HG03039 (cell line): ENCODE measurements around the gene EBF3.

Experiments
- ATAC-seq: cut with Tn5 transposase; IDR thresholded peaks from one replicate; pipeline ENCODE4 v1.9.1; 2021; ENCODE audit warnings: mild to moderate bottlenecking, moderate library complexity; ENCODE audit not compliant: unreplicated experiment

Gene EBF3

GRCh38 chr10:129945526-129945925 lies 18.5 kb downstream of the EBF3 start:
- ATAC-seq = no peak

DNA sequence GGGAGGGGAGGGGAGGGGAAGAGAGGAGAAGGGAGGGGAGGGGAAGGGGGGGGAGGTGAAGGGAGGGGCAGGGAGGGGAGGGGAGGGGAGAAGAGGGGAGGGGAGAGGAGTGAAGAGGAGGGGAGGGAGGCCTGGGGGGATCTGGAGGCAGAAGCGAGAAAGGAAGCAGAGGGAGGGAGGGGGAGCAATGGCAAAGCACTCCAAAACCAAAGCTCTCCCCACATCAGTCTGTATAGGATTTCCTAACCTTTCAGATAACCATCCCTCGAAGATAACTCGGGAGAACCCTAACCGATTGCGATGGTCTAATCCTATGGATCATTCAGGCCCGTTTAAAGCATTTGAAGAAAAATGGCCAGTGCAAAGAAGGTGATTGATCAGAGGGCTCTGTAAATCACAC lies 19.0 kb downstream of the EBF3 start:
- ATAC-seq = no peak

- no peak for ATAC-seq
These were observed 19.6 kb downstream of the EBF3 start for GRCh38 chr10:129944456-129944855.

GRCh38 chr10:129942936-129943715 lies 20.9 kb downstream of the EBF3 start:
- ATAC-seq = no peak

- ATAC-seq = no peak
These were observed 21.7 kb downstream of the EBF3 start for GRCh38 chr10:129942391-129942790.

GRCh38 chr10:129942019-129942277 lies 22.1 kb downstream of the EBF3 start:
- no peak for ATAC-seq

- no peak for ATAC-seq
These were observed 22.7 kb downstream of the EBF3 start for GRCh38 chr10:129941199-129942018.

DNA sequence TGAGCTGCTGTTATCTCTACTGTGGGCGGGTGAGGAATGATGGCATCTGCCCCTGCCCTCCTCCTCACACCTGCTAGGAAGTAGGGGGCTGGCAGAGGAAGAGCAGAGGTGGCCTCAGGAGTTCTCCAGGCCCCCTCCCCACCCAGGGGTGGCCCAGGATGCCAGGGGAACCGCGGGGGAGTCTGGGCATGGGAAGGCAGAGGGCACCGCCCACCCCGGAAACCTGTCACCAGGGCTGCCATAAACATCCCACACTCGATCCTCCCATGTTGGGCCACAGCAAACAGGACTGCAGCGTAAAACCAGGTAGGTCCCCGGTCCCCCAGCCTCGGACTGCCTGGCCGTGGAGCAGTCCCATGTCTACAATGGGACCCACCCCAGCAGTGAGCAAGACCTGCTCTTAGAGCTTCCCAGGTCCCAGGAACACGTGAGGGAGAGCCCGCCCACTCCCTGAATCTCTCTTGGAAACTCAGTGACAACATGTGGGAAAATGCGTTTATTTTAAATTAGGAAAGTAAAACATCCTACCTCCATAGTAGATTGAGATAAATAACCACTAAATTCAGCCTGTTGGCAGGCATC lies 23.4 kb downstream of the EBF3 start:
- no peak for ATAC-seq

- ATAC-seq = no peak
These were observed 24.4 kb downstream of the EBF3 start for GRCh38 chr10:129939416-129940275.

DNA sequence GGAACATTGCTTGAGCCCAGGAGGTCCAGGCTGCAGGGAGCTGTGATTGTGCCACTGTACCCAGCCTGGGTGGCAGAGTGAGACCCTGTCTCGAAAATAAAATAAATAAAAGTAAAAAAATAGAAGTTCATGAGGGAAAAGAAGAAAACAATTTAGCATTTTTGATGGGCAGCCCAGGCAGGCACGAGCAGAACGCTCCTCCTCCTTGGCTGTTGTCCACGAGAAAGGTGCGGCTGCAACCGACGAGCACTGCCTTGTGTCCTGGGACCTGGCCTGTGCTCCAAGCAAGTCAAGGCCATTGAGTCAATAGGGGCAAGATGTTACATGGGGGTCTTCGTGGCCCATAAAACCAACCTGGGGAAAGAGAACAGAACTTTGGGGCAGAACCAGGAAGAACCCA lies 25.6 kb downstream of the EBF3 start:
- ATAC-seq = no peak

DNA sequence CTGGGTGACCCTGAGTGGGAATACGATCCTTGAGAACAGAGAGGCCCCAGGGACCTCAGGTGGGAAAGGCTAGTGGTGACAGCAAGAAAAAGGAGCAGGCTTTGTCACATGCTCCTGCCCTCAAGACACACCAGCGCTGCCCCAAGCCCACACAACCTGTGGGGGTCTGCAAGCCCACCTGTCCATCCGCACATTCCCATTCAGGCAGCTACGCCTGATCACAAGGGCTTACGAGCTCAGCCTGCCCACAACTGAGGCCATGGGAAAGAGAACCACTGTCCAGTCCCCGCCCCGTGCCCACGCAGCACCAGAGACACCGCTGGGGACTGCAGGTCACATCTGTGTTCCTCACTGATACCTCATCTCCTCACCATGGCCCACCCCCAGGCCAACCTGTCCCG lies 26.7 kb downstream of the EBF3 start:
- no peak for ATAC-seq

GRCh38 chr10:129936923-129937300 lies 27.2 kb downstream of the EBF3 start:
- no peak for ATAC-seq

- no peak for ATAC-seq
These were observed 27.7 kb downstream of the EBF3 start for GRCh38 chr10:129936266-129936922.

DNA sequence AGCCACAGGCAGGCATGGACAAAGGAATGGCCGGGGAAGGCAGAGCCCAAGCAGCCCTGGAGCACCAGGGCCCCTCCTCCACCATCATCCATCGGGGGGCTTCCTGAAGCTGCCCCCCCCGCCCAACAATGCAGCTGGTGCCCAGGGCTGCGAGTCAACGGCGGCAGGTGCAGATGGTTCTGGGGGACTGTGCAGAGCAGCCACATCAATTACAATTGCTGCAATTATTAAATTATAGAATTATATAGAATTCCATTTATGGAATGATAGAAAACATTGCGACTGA lies 28.3 kb downstream of the EBF3 start:
- ATAC-seq = no peak

DNA sequence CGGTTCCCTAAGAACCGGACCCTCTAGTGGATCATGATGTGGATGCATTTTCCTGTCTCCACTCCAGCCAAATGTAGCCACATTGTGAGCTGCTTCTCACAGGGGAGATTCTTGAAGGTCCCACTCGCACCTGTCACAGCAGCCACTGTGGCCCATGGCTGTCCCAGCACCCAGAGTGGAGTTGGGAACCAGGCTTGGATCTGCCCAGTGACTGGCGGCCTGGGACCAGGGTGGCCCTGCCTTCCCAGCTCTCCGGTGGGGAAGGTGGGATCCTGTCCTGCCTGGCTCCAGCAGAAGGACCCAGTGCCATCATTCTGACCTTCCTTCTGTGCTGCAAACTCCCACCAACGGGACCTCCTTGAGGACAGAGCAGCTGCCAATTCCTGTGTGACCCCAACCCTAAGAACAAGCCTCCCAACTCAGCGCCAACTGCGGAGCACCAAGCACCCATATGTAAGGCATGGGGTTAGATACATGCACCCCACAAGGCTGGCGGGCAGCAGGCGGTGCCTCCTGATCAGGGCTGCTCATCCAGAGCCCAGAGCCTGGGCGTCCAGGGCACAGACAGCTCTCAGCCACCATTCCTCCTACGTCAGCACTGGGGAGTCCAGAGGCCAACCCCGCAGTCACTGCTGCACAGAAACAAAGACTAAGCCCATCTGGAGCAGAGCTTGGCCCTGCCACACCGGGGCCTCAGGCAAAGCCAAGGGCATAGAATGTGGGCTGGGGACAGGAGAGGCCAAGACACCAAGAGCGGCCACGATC lies 28.8 kb downstream of the EBF3 start:
- ATAC-seq = no peak

GRCh38 chr10:129934196-129934925 lies 29.7 kb downstream of the EBF3 start:
- ATAC-seq = no peak

DNA sequence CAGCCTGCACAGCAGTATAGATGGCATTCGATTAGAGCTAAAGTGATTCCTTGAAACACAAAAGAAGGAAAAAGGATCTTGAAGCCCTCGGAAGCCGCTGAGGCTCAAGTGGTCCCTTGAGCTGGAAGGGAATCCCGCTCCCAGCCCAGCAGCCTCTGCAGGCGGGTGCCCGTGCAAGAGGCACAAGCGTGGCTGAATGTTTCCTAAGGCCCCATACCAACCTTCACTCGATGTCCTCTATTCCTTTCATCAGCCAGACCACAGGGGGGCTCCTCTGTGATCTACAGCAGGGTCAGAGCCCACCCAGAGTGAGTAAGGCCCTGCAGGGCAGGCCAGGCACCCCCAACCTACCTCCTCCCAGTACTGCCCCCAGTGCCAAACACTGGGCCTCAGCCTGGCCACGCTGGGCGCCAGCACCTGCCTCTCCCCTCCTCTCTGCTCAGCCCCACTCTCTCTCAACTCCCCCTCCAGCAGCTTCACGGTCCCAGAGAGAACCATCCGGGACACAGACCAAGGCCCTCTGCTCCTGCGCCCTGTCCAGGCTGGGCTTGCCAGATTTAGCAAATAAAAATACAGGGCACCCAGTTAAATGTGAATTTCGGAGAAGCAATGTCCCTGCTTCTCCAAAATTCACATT lies 30.5 kb downstream of the EBF3 start:
- ATAC-seq = no peak

- ATAC-seq = no peak
These were observed 31.2 kb downstream of the EBF3 start for GRCh38 chr10:129932751-129933433.

- ATAC-seq = no peak
These were observed 31.9 kb downstream of the EBF3 start for GRCh38 chr10:129932182-129932581.
